Neuronal stem cell (in vitro differentiated cells): ENCODE measurements around the gene ZBTB49.
"Not testable (repeated sequence)": the region's sequence is repeated elsewhere in the genome, so short reads cannot be mapped to it uniquely, and the experiment has no call there.

ENCODE experiments used
- DNase-seq: peaks from one replicate; pipeline ENCODE4 v3.0.0-alpha.2; 2013; ENCODE audit warnings: low spot score
- H2AFZ ChIP-seq: one replicate; pipeline ENCODE4 v1.6.1; 2013; ENCODE audit warnings: mild to moderate bottlenecking, low read length, inconsistent platforms
- H2AK5ac ChIP-seq: 2 replicates; pipeline ENCODE4 v1.6.1; 2013; ENCODE audit warnings: low read depth, mild to moderate bottlenecking, inconsistent platforms, low read length, moderate library complexity, mixed read lengths
- H2BK120ac ChIP-seq: 2 replicates; pipeline ENCODE4 v1.6.1; 2013; ENCODE audit warnings: low read depth, mild to moderate bottlenecking, inconsistent platforms, low read length, moderate library complexity, mixed read lengths
- H2BK12ac ChIP-seq: one replicate; pipeline ENCODE4 v1.6.1; 2013; ENCODE audit warnings: low read length, inconsistent platforms
- H2BK15ac ChIP-seq: 2 replicates; pipeline ENCODE4 v1.6.1; 2013; ENCODE audit warnings: mild to moderate bottlenecking, low read length, inconsistent platforms, mixed read lengths
- H2BK5ac ChIP-seq: one replicate; pipeline ENCODE4 v1.6.1; 2013; ENCODE audit warnings: inconsistent platforms, mild to moderate bottlenecking, low read length, moderate library complexity
- H3K14ac ChIP-seq: one replicate; pipeline ENCODE4 v1.6.1; 2013; ENCODE audit warnings: low read length, inconsistent platforms
- H3K18ac ChIP-seq: 2 replicates; pipeline ENCODE4 v1.6.1; 2013; ENCODE audit warnings: low read length, inconsistent platforms
- H3K23ac ChIP-seq: 2 replicates; pipeline ENCODE4 v1.6.1; 2013; ENCODE audit warnings: low read depth, mild to moderate bottlenecking, mixed read lengths, low read length, inconsistent platforms; ENCODE audit not compliant: poor library complexity
- H3K27ac ChIP-seq: replicated peaks from 3 replicates; pipeline ENCODE4 v1.5.1; 2013; ENCODE audit warnings: low read length, inconsistent platforms
- H3K27me3 ChIP-seq, 3 experiments: 2 replicates each; pipeline ENCODE4 v1.6.1; 2013; ENCODE audit warnings: low read length in 3 of 3, mild to moderate bottlenecking in 2 of 3, inconsistent platforms in 1 of 3, low read depth in 1 of 3, mixed read lengths in 1 of 3, moderate library complexity in 1 of 3; ENCODE audit not compliant: control insufficient read depth in 3 of 3, insufficient read depth in 3 of 3
- H3K36me3 ChIP-seq, 2 donors: replicated peaks in 1 of 2; 2 replicates each; pipeline ENCODE4 v1.6.1; 2013; ENCODE audit warnings: low read length in 2 of 2; ENCODE audit not compliant: control insufficient read depth in 2 of 2, insufficient read depth in 2 of 2
- H3K4ac ChIP-seq: 2 replicates; pipeline ENCODE4 v1.6.1; 2013; ENCODE audit warnings: inconsistent platforms, mild to moderate bottlenecking, low read length, moderate library complexity
- H3K4me1 ChIP-seq, 2 donors: 1 replicate in 1 of 2; 2 replicates in 1 of 2; pipeline ENCODE4 v1.6.1; 2013; ENCODE audit warnings: low read length in 2 of 2, low read depth in 1 of 2; ENCODE audit not compliant: control insufficient read depth in 2 of 2, insufficient read depth in 1 of 2
- H3K4me2 ChIP-seq: one replicate; pipeline ENCODE4 v1.6.1; 2013; ENCODE audit warnings: mild to moderate bottlenecking, low read length, inconsistent platforms; ENCODE audit not compliant: insufficient read depth, poor library complexity, severe bottlenecking
- H3K4me3 ChIP-seq, 2 donors: 2 replicates each; pipeline ENCODE4 v1.5.1; 2013; ENCODE audit warnings: low read length in 2 of 2, mild to moderate bottlenecking in 2 of 2, inconsistent platforms in 1 of 2, moderate library complexity in 1 of 2
- H3K79me1 ChIP-seq: one replicate; pipeline ENCODE4 v1.6.1; 2013; ENCODE audit warnings: low read depth, mild to moderate bottlenecking, inconsistent platforms, low read length, moderate library complexity
- H3K9ac ChIP-seq: one replicate; pipeline ENCODE4 v1.6.1; 2013; ENCODE audit warnings: mild to moderate bottlenecking, low read depth, low read length, inconsistent platforms; ENCODE audit not compliant: poor library complexity
- H3K9me3 ChIP-seq, 2 donors: replicated peaks in 1 of 2; 2 replicates each; pipeline versions ENCODE3 to v1.6.1; 2013; ENCODE audit warnings: low read length in 2 of 2, mild to moderate bottlenecking in 2 of 2, inconsistent platforms in 1 of 2, low read depth in 1 of 2, mixed read lengths in 1 of 2, moderate library complexity in 1 of 2; ENCODE audit not compliant: control insufficient read depth in 2 of 2, insufficient read depth in 1 of 2
- H4K8ac ChIP-seq: one replicate; pipeline ENCODE4 v1.6.1; 2013; ENCODE audit warnings: low read depth, mild to moderate bottlenecking, inconsistent platforms, low read length, moderate library complexity
- H4K91ac ChIP-seq: one replicate; pipeline ENCODE4 v1.6.1; 2013; ENCODE audit warnings: low read length, low read depth, mild to moderate bottlenecking, inconsistent platforms; ENCODE audit not compliant: poor library complexity
- WGBS, 2 donors: extraction: QIAGEN DNeasy Blood & Tissue Kit; methylation state at CpG; one replicate each; pipeline ENCODE4 v1.1.7; 2013; ENCODE audit warnings: missing lambda C conversion rate in 2 of 2, mixed read lengths in 1 of 2; ENCODE audit not compliant: insufficient read length in 2 of 2, insufficient replicate concordance in 1 of 2; ENCODE audit errors: extremely low coverage in 2 of 2; 5-methylcytosine and 5-hydroxymethylcytosine counted together

ZBTB49 gene

DNA sequence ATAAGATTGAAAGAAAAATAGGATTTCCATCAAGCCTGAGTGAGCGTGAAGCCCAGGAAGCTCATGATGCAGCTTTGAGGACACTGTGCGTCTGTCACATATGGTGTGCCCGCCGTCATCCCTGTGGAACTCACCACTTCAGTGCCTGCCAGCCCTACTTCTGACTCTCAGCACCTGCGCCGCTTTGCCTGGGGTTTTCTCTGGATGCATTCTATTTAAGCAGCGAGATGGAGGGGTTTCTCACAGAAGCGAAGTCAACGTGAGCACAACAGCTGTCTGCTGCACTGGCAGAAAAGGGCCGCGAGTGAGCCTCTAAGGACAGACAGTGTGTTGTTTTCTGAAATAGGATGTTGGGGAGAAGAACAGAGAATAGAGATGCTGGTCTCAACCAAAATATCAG lies 35.9 kb upstream of the ZBTB49 start:
- H4K91ac ChIP-seq = no peak overlapping the region
- no peak overlapping the region for H2BK120ac ChIP-seq
- H2AFZ ChIP-seq = no peak overlapping the region
- H3K9ac ChIP-seq = no peak overlapping the region
- H2AK5ac ChIP-seq = no peak overlapping the region
- H2BK12ac ChIP-seq = no peak overlapping the region
- peaks cover 0 to 14% (median 0%) of the 10 kb centered on the region in 3 experiments for H3K27me3 ChIP-seq
- peaks cover 0 to 3% of the 10 kb centered on the region in 2 donors for H3K9me3 ChIP-seq
- no peaks in the 10 kb centered on the region for H3K79me1 ChIP-seq
- no peaks in the 10 kb centered on the region for H3K36me3 ChIP-seq
- H3K4ac ChIP-seq = no peak overlapping the region
- no peak overlapping the region for H3K27ac ChIP-seq
- no peak overlapping the region for H3K18ac ChIP-seq
- no peak overlapping the region for H3K14ac ChIP-seq
- H2BK5ac ChIP-seq = no peak overlapping the region
- no peak overlapping the region for H3K23ac ChIP-seq
- no peak for DNase-seq
- peaks cover 0 to under 1% of the 10 kb centered on the region in 2 donors for H3K4me1 ChIP-seq
- H4K8ac ChIP-seq = no peak overlapping the region
- no peak overlapping the region for H3K4me3 ChIP-seq
- no CpG with 5 or more reads among the region's 11 CpGs for WGBS, 2 donors
- no peak overlapping the region for H2BK15ac ChIP-seq
- H3K4me2 ChIP-seq = no peak overlapping the region

- H2BK5ac ChIP-seq = no peak overlapping the region
- no peak overlapping the region for H3K23ac ChIP-seq
- peaks cover 0 to 14% (median 0%) of the 10 kb centered on the region in 3 experiments for H3K27me3 ChIP-seq
- no peak overlapping the region for H2BK15ac ChIP-seq
- H3K4ac ChIP-seq = no peak overlapping the region
- no peak for DNase-seq
- H3K14ac ChIP-seq = no peak overlapping the region
- no peaks in the 10 kb centered on the region for H3K79me1 ChIP-seq
- no peaks in the 10 kb centered on the region for H3K36me3 ChIP-seq
- H4K8ac ChIP-seq = no peak overlapping the region
- no CpG with 5 or more reads among the region's 6 CpGs for WGBS, 2 donors
- H2AFZ ChIP-seq = no peak overlapping the region
- H2BK12ac ChIP-seq = no peak overlapping the region
- no peak overlapping the region for H2AK5ac ChIP-seq
- no peak overlapping the region for H3K9ac ChIP-seq
- peaks cover 0 to 2% of the 10 kb centered on the region in 2 donors for H3K4me1 ChIP-seq
- no peak overlapping the region for H3K4me2 ChIP-seq
- peaks cover 0 to 3% of the 10 kb centered on the region in 2 donors for H3K9me3 ChIP-seq
- H4K91ac ChIP-seq = no peak overlapping the region
- H2BK120ac ChIP-seq = no peak overlapping the region
- no peak overlapping the region for H3K27ac ChIP-seq
- no peak overlapping the region for H3K18ac ChIP-seq
- no peak overlapping the region for H3K4me3 ChIP-seq
Observed at GRCh38 chr4:4254666-4255065, 35.4 kb upstream of the ZBTB49 start.

DNA sequence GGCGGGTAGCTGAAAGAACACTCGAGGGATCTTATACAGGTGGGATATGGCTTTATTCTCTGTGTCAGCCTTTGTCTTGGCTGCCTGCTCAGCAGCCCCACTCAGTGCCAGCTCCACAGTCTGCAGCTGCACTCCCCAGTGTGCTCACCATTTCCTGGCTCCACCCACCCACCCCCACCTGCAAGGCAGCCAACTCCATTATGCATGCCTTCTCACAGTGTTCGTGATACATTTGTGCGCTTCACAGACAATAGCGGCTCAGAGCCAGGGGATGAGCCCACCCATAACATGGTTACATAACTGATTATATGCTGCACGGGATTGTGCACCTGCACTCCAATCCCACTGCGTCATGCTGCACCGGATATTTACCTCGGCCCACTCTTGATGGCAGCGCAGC lies 33.3 kb upstream of the ZBTB49 start:
- WGBS, 2 donors = no CpG with 5 or more reads among the region's 10 CpGs
- no peak overlapping the region for H2BK15ac ChIP-seq

GRCh38 chr4:4257705-4258104 lies 32.3 kb upstream of the ZBTB49 start:
- H3K14ac ChIP-seq, H3K4me1 ChIP-seq, H3K9ac ChIP-seq, DNase-seq, H3K27ac ChIP-seq, H3K4ac ChIP-seq, H2AK5ac ChIP-seq, H4K8ac ChIP-seq, H3K4me3 ChIP-seq, H2BK120ac ChIP-seq, H3K79me1 ChIP-seq, H2BK15ac ChIP-seq, H4K91ac ChIP-seq, H3K4me2 ChIP-seq, H3K23ac ChIP-seq, H3K9me3 ChIP-seq, H3K36me3 ChIP-seq, H2BK5ac ChIP-seq, H3K18ac ChIP-seq, H2BK12ac ChIP-seq, H2AFZ ChIP-seq: not testable (repeated sequence)
- no CpG with 5 or more reads among the region's 3 CpGs for WGBS, 2 donors
- peaks cover 0 to 14% (median 0%) of the 10 kb centered on the region in 3 experiments for H3K27me3 ChIP-seq

More for the DNA sequence above, 33.3 kb upstream of the ZBTB49 start:
- Histone ChIP-seq H4K8ac (no peak overlapping the region), H3K4ac (no peak overlapping the region), H3K18ac (no peak overlapping the region), H3K36me3 (no peaks in the 10 kb centered on the region), H4K91ac (no peak overlapping the region), H3K27ac (no peak overlapping the region), H3K9ac (no peak overlapping the region), H3K23ac (no peak overlapping the region), H3K9me3 (peaks cover 0 to 3% of the 10 kb centered on the region in 2 donors), H3K4me3 (peak overlapping the region in 1 of 2 donors; percentile 32), H3K4me2 (no peak overlapping the region), H3K4me1 (peaks cover 0 to 2% of the 10 kb centered on the region in 2 donors), H2AFZ (no peak overlapping the region), H2BK12ac (no peak overlapping the region), H2BK5ac (no peak overlapping the region), H2AK5ac (no peak overlapping the region), H3K79me1 (no peaks in the 10 kb centered on the region), H3K27me3 (peaks cover 0 to 14% (median 0%) of the 10 kb centered on the region in 3 experiments), H3K14ac (no peak overlapping the region), H2BK120ac (no peak overlapping the region)
- no peak for DNase-seq
